HG03520 (cell line): ENCODE data around the gene BCAS3.
"Not testable (repeated sequence)": the region's sequence is repeated elsewhere in the genome, so short reads cannot be mapped to it uniquely, and the experiment has no call there.

ENCODE experiments used
- ATAC-seq: cut with Tn5 transposase; IDR thresholded peaks from one replicate; pipeline ENCODE4 v1.9.1; 2021; ENCODE audit warnings: mild to moderate bottlenecking, moderate library complexity; ENCODE audit not compliant: unreplicated experiment

The BCAS3 gene

DNA sequence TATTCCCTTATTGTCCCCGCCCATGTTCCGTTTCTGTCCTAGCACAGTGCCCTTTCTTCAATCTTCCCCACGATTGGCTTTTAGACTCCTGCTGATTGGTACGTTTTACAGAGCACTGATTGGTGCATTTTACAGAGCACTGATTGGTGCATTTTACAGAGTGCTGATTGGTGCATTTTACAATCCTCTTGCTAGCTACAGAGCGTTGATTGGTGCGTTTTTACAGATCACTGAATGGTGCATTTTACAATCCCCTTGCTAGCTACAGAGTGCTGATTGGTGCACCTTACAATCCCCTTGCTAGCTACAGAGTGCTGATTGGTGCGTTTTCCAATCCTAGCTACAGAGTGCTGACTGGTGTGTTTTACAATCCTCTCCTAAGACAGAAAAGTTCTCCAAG lies 3.0 kb upstream of the BCAS3 start:
- ATAC-seq, result not testable (repeated sequence)

DNA sequence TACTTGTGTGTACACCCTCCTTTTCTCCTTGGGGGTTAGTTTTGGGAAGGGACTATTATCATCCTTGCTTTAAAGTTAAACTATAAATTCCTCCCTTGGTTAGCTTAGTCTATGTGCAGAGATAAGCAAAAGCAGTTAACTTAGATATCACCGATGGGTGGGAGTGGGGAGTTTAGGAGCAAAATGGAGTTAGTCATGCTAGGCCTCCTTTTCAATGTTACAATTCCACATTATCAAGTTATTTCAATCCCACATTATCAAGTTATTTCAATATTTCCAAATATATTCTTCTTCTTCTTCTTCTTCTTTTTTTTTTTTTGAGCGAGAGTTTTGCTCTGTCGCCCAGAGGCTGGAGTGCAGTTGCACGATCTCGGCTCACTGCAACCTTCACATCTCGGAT lies 1.7 kb upstream of the BCAS3 start:
- no peak for ATAC-seq

DNA sequence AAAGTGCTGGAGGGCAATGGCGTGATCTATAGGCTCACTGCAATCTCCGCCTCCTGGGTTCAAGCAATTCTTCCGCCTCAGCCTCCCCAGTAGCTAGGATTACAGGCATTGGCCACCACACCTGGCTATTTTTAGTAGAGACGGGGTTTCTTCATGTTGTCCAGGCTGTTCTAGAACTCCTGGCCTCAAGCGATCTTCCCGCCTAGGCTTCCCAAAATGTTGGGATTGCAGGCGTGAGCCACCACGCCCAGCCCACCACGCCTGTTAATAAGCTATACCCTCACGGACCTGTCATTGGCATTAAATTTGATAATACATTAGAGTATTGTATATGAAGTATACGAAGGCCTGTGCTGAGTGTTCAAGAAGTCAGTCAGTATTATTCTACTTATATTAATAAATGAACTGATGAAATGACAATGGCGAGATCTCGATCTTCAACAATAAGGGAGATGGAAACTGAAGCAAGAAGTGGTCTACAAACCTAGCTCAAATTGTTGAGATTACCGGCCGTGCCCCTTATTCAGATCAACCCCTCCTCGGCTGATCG lies 818 bp upstream of the BCAS3 start:
- ATAC-seq, result no peak

DNA sequence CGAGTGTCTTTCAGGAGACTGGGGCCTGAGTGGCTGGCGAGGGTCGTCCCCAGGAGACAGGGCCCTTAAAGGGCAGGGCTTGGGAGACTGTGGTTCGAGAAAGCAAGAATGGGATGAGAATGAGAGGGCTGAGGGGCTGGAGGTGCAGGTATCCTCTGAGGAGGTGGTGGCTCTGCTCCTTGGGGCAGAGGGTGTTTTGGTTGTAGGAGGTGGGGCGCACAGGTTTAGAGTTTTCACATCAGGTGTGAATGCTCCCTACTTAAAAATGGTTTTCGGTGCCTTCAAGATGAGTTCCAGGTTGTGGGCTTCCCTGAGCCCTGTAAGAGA lies 430 bp downstream of the BCAS3 start:
- ATAC-seq, result no peak

DNA sequence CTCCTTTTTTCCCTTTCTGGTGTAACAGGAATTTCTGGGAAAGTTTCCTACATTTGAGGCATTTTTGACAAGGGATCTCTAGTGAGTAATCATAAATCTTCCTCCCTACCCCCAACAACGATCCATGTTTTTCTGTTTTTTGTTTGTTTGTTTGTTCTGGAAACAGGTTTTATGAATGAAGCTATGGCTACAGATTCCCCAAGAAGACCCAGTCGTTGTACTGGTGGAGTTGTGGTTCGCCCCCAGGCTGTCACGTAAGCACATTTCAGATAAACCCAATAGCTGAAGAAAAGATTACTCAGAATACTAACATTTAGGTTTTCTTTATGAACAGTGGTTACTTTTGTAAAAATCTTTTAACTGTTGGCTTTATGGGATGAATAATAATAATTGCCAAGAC lies 1.6 kb downstream of the BCAS3 start:
- no peak for ATAC-seq

DNA sequence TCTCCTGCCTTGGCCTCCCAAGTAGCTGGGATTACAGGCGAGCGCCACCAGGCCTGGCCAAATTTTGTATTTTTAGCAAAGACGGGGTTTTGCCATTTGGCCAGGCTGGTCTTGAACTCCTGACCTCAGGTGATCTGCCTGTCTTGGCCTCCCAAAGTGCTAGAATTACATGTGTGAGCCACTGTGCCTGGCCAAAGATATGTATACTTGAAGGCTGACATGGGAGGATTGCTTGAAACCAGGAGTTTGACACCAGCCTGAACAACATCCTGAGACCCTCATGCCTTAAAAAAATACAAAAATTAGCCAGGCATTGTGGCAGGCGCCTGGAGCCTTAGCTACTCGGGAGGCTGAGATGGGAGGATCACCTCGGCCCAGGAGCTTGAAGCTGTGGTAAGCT lies 3.1 kb downstream of the BCAS3 start:
- ATAC-seq, result no peak

DNA sequence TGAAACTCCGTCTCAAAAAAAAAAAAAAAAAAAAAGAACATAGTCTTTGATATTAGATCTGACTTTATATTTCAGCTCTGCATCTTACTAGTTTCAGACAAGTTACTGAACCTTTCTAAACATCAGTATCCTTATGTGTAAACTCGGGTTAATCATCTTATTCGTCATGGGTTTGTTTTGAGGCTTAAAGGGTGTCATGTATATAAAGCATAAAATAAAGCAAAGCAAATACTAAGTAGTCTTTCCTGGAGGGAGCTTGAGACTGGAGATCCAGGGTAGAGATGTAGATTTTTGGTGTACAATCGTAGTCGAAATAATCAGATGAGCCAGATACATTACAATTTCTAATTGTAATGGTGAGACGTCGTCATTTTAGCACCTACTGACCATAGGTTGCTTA lies 7.8 kb downstream of the BCAS3 start:
- ATAC-seq, result no peak

DNA sequence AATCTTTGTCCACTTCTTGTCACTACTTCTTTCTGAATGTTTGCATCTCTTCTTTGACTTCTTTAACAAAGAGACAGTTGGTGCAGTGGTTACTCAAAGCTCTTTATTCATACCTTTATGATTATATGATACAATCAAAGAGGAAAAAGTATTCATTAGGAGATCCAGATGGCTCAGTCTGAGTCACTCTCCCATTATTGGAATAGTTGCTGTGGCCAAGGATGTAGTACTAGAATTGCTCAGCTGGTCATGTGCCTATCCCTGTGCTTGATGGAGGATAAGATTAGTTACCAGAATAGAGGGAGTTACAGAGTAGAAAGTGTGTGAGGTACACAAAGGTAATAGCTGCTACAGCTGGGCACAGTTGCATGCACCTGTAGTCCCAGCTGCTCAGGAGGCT lies 18.3 kb downstream of the BCAS3 start:
- no peak for ATAC-seq

DNA sequence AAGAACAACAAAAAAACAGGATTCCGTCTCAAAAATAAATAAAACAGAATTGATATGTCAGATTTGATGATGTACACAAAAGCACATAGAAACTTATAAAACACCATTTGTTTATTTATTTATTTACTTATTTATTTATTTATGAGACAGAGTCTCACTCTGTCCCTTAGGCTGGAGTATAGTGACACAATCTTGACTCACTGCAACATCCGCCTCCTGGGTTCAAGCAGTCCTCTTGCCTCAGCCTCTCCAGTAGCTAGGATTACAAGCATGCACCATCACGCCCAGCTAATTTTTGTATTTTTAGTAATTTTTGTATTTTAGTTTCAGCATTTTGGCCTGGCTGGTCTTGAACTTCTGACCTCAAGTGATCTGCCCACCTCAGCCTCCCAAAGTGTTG lies 21.4 kb downstream of the BCAS3 start:
- ATAC-seq, result no peak

DNA sequence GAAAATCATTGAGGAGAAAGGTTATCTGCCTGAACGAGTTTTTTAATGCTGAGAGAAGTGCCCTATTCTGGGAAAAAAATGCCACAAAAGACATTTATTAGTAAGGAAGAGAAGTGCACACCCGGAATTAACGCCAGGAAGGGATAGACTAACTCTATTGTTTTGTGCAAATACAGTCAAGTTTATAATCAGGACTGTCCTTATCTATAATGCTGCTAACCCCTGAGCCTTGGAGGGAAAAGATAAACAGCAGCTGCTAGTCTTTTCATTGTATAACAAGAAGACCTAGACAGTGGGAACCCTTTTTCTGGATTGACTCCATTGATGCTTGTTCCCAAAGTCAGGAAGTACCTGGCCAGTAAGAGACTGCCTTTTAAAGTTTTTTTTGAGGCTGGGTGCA lies 26.5 kb downstream of the BCAS3 start:
- ATAC-seq, result no peak

DNA sequence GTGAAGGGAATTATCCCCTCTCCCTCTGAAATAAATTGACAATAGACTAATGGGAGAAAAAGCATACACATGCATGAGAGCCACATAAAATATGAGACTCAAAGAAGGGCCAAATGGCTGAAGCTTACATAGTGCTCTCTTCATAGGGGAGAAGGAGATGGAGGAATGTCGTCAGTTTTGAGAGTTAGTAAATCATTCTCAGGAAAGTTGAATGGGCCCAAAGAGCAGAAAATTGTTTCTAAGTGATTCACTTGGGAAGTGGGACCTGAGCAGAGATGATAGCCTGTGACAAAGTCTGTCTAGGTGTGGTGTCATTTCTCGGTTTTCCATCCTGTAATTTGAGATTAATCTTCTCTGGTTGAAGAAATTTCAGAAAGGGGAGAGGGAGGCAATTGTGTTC lies 35.0 kb downstream of the BCAS3 start:
- no peak for ATAC-seq

DNA sequence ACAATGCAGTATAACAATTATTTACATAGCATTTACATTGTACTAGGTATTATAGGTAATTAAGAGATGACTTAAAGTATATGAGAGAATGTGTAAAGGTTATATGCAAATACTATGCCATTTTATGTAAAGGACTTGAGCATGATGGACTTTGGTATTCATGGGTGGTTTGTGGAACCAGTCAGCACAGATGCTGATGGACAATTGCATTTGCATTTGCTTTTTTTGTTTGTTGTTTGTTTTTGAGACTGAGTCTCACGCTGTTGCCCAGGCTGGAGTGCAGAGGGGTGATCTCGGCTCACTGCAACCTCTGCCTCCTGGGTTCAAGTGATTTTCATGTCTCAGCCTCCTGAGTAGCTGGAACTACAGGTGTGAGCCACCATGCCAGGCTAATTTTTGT lies 36.0 kb downstream of the BCAS3 start:
- ATAC-seq, result no peak

DNA sequence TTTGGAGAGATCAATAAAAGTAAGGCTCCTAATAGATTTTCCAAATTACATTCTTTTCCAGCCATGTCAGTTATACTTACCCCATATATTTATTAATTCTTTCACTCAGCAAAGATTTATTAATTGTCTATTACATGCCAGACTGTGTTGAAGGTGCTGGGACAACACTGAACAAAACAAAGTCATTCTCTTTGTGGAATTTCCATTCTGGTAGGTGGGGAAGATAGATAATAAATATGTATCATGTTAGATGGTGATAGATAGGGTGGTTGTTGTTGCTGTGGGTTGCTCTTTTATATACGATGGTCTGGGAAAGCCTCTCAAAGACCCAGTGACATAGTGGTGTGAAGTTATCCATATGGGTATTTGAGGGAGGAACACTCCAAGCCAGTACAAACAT lies 39.1 kb downstream of the BCAS3 start:
- ATAC-seq, result no peak

DNA sequence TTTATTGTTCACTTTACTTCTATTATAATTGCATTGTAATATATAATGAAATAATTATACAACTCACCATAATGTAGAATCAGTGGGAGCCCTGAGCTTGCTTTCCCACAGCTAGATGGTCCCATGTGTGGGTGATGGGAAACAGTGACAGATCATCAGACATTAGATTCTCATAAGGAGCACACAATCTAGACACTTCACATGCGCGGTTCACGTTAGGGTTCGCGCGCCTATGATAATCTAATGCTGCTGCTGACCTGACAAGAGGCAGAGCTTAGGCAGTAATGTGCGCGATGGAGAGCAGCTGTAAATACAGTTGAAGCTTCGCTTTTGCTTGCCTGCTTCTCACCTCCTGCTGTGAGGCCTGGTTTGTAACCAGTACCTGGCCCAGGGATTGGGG lies 40.2 kb downstream of the BCAS3 start:
- ATAC-seq, result no peak

DNA sequence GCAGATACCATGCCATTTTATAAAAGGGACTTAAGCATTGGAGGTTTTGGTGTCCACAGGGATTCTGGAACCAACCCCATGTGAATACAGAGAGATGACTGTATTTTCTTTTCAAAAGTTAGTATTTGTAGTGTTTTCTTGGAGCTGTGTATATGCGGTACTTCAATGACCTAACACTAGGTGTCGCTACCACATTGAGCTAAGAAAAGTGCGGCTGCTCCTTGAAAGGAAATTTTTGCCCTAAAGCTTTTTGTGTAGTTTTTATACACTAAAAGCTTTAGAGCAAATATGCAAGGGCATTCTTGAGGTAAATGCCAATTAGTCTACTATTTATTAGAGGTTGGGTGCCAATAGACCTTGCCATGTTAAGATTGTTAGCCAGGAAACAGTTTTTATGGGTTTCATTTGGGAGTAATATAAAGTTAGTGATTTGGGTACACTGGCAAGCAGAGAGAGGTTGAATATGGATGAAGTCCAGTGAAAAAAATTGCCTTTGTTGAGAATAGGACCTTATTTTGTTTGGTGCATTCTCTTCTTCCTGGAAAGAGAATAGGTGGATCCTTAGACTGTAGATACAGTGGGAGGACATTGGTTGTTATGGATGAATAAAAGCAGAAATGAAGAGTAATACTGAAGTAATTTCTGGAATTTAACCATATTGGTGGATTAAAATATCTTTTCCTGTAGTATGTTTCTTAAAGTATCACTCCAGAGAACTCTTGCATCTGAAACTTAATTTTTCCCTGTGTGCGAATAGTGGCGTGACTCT lies 43.3 kb downstream of the BCAS3 start:
- ATAC-seq, result no peak

DNA sequence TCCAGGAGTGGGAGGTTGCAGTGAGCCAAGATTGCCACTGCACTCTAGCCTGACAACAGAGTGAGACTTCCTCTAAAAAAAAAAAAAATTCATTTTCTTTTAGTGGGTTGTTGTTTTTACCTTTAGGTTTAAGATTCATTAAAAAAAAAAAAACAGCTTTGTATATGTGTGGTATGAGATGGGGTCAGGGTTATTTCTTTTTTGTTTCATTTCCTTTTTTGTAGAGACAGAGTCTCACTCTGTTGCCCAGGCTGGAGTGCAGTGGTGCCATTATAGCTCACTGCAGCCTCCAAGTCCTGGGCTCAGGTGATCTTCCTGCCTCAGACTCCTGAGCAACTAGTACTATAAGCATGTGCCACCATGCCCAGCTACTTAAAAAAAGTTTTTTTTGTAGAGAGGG lies 47.0 kb downstream of the BCAS3 start:
- ATAC-seq, result no peak

DNA sequence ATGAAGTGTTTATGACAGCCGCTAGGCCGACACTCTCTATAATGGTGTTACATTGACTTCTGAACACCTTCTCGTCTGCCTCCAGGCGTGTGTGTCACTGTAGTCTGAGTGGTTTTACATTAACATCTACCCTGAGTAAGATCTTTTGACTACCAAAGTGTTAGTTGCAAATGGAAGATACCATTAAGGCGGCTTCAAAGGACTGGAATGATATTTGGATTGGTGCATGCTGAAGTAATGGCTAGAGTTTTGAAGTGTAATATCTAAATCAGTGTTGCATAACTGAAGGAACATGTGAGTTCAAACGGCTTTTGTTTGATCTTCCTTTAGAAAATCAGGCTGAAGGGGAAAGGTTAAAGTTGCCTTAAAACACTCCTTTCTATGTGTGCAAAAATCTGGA lies 52.2 kb downstream of the BCAS3 start:
- no peak for ATAC-seq

DNA sequence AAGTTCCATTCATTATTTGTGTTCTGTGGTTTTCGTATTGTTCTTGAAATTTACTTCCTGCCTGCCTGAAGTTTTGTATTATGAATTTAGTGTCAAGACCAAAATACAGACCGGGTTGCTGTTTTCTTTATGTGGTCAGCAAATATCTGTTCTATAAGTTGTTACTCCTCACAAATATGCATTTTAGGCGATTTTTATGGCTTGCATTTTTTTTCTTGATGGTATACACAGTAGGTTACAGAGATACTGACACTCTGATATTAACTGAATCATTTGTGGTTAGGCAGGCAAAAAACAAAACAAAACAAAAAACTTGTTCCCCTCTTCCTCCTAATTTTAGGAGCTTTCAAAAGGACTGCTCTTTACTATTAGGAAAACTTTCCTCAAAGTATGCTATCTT lies 52.6 kb downstream of the BCAS3 start:
- ATAC-seq, result no peak

DNA sequence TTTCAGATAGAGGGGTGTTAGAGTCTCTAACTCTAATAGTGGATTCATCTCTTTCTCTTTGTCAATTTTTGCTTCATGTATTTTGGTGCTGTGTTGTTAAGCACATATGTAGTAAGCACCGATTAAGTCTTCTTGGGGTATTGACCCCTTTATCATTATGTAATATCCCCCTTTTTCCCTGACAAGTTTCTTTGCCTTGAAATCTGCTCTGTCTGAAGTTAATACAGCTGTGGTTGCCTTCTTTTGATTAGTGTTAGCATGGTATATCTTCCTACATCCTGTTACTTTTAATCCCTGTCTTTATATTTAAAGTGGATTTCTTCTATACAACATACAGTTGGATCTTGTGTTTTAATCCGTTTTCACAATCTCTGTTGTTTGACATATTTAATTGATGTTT lies 60.6 kb downstream of the BCAS3 start:
- ATAC-seq, result no peak

DNA sequence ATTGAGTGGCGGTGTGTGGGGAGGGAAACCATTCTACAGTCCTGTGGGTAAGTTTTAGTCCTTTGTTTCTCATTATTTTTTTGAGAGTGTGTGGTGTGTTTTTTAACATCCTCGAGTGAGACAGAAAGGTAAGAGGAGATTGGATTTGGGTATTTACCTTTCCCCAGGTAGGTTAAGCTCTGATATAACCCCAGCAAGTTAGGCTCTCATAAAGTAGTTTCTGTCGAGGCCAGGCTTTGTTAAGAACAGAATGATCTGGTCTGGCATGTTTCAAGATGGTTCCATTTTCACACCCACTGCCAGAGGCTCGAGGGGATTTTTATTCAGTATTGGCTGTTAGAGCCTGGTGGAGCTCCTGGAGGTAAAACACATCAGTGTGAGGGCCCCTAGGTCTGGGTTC lies 62.9 kb downstream of the BCAS3 start:
- ATAC-seq, result no peak

DNA sequence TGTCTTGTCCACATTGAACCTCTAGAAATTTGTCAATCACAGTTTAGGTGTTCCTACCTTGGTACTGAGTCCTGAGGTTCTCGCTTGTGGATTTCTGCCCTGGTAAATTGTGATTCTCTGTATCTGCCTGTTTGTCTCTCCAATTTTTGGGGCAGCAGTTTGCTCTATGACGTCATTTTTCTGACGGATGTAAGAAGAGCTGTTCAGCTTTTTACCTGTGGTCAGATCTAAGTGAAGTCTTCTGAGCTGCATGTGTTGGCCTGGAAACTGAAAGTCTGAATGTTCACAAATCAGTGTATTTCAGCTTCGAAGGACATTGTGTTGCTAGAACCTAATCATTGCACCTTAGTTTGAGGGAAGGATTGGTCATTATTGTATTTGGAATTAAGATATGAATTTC lies 63.4 kb downstream of the BCAS3 start:
- no peak for ATAC-seq

DNA sequence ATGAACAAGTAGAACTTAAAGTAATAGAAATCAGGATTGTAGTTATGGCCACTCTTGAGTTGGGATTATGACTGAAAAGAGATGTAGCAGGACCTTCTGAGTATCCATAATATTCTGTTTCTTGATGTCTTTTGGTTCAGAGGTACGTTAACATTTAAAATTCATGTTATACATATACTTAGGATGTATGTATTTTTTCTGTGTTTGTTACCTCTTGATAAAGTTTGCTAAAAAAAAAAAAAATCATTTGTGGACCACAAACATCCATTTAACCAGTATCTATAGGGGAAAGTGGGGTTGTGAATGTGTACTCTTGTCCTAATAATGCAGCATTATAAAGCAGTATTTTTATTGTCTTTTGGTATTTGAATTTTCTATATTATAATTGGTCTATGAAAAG lies 65.6 kb downstream of the BCAS3 start:
- no peak for ATAC-seq

DNA sequence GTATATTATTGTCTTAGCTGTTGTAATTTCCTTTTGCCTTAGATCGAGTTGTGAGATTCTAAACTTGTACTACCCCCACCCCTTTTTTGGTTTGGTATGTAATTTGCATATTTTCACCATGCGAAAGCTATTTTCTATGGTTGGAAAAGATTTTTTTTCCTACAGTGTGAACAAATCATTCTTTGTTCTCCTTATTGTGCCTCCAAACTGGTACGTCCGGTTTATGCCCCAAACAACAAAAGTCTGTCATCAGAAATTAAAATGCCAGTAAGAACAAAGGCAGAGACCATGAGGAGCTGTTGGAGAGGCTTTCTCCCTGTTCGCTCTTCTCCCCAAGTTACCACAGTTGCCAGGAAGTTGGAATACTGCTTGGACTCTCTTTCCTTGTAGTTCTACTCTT lies 66.1 kb downstream of the BCAS3 start:
- no peak for ATAC-seq
